Osteocyte (in vitro differentiated cells): ENCODE results near the gene BAZ2A. TPM values are rescaled to one million over a fixed set of nuclear protein-coding genes. Genes with fewer than 3 reads are reported as not detected.

Experiments used
- DNase-seq: peaks from one replicate; pipeline ENCODE4 v3.0.0; 2021; ENCODE audit warnings: mixed read lengths; ENCODE audit not compliant: unreplicated experiment; ENCODE audit errors: extremely low spot score
- H3K27ac Mint-ChIP-seq: one replicate; pipeline ENCODE4 v1.8.0; 2021; ENCODE audit warnings: mild to moderate bottlenecking, mixed read lengths; ENCODE audit not compliant: unreplicated experiment
- H3K27me3 Mint-ChIP-seq: one replicate; pipeline ENCODE4 v1.8.0; 2021; ENCODE audit warnings: mixed read lengths; ENCODE audit not compliant: unreplicated experiment
- H3K36me3 Mint-ChIP-seq: one replicate; pipeline ENCODE4 v1.8.0; 2021; ENCODE audit warnings: mixed read lengths; ENCODE audit not compliant: unreplicated experiment
- H3K4me1 Mint-ChIP-seq: one replicate; pipeline ENCODE4 v1.8.0; 2021; ENCODE audit warnings: mixed read lengths; ENCODE audit not compliant: unreplicated experiment
- H3K4me3 Mint-ChIP-seq: one replicate; pipeline ENCODE4 v1.8.0; 2021; ENCODE audit warnings: mild to moderate bottlenecking, moderate library complexity, mixed read lengths; ENCODE audit not compliant: unreplicated experiment
- H3K9me3 Mint-ChIP-seq: one replicate; pipeline ENCODE4 v1.8.0; 2021; ENCODE audit warnings: mixed read lengths; ENCODE audit not compliant: unreplicated experiment
- total RNA-seq: library from RNA; stranded (reverse); gene quantifications from 2 replicates; pipeline ENCODE4 v1.2.1, GENCODE V29; 2021
- TF ChIP-seq, protein P1 (sequence below): fragments of 200-600 bp; sonication (generic); IDR thresholded peaks from 2 replicates; pipeline ENCODE4 v1.5.0; 2021; ENCODE audit warnings: antibody characterized with exemption, mild to moderate bottlenecking, moderate library complexity

BAZ2A gene
- total RNA-seq, 1 donor from 2014 or later, result 83.1 TPM

DNA sequence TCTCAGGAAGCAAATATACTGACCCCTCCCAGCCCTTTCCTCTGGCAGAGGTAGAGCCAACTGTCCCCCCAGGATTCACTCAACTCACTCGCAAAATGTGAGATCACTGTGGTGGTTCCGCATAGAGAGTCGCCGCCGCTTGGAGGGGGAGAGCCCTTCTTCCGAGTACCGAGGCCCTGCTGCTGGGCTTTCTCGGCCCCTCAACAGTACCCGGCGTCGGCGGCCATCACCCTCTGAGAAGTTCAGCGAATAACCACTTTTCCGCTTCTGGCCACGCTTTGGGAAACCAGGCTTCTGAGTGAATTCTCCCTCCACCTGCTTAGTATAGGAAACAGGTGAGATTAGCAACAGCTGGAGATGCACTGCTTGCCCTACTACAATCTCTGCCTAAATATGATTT is 31.1 kb downstream of the BAZ2A start:
- Mint-ChIP-seq H3K27ac (no peak overlapping the region), H3K4me3 (no peak overlapping the region), H3K9me3 (no peaks in the 10 kb centered on the region), H3K27me3 (no peaks in the 10 kb centered on the region), H3K36me3 (peaks cover 59% of the 10 kb centered on the region), H3K4me1 (peaks cover 8% of the 10 kb centered on the region)
- TF ChIP-seq, protein P1, sequence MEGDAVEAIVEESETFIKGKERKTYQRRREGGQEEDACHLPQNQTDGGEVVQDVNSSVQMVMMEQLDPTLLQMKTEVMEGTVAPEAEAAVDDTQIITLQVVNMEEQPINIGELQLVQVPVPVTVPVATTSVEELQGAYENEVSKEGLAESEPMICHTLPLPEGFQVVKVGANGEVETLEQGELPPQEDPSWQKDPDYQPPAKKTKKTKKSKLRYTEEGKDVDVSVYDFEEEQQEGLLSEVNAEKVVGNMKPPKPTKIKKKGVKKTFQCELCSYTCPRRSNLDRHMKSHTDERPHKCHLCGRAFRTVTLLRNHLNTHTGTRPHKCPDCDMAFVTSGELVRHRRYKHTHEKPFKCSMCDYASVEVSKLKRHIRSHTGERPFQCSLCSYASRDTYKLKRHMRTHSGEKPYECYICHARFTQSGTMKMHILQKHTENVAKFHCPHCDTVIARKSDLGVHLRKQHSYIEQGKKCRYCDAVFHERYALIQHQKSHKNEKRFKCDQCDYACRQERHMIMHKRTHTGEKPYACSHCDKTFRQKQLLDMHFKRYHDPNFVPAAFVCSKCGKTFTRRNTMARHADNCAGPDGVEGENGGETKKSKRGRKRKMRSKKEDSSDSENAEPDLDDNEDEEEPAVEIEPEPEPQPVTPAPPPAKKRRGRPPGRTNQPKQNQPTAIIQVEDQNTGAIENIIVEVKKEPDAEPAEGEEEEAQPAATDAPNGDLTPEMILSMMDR, result no peak
- no peak for DNase-seq

DNA sequence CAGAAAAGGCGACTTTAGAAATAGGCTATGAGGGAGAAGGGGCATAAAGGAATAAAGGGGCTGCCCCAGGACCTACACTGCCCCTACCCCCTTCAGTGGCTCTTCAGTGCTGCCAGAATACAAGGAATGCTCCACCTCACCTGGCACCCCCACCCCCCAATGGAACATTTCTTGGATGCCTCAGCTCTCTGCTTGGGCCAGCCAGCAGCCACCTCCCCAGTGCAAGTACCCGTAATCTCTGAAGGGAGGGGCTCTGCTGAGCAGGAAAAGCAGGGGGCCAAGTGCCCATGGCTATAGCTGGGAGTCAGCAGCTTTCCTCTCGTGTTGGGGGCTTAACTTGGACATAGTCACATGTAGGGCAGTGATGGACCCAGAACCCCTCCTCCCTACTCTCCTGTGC is 33.3 kb downstream of the BAZ2A start:
- peak overlapping the region; percentile 14 for H3K27ac Mint-ChIP-seq
- TF ChIP-seq, protein P1, result no peak
- no peaks in the 10 kb centered on the region for H3K9me3 Mint-ChIP-seq
- no peak for DNase-seq
- peaks cover 41% of the 10 kb centered on the region for H3K36me3 Mint-ChIP-seq
- peaks cover 15% of the 10 kb centered on the region for H3K4me1 Mint-ChIP-seq
- H3K4me3 Mint-ChIP-seq, result no peak overlapping the region
- H3K27me3 Mint-ChIP-seq, result no peaks in the 10 kb centered on the region

DNA sequence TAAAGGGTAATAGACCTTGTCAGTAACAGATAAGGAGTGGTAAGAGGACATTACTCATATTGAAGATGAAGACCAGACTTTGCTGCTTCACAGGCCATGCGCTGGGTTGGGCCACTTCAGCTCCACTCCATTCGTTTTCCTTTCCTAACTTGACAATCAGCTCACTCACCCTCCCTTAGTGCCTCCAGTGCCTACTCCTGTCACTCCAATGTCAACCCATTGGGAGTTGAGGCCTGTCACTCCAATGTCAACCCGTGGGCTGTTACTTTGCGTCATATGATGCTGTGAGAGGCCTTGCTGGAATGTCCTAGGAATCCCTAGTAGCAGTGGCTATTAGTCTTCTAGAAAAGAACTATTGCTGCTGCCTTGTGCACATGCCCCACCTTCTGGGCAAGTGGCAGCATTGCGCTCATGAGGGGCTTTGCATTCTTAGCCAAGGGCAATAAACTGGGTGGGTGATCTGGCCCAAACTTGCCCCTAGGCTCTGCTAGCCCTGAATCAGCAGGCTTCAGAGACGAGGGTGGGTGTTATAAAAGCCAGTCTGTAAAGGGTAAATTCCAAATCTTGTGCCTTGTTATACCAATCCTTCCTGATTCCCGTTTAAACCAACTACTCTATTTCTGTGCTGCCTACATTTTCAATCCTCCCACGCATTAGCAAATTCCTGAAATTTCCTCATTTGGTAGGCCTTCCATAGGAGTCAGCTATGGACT is 36.1 kb downstream of the BAZ2A start:
- Mint-ChIP-seq H3K4me1 (peaks cover 17% of the 10 kb centered on the region), H3K27me3 (no peaks in the 10 kb centered on the region), H3K36me3 (peaks cover 32% of the 10 kb centered on the region), H3K9me3 (no peaks in the 10 kb centered on the region), H3K4me3 (no peak overlapping the region), H3K27ac (peak overlapping the region; percentile 78)
- DNase-seq, result peak; percentile 87
- TF ChIP-seq, protein P1, result peak; percentile 84

DNA sequence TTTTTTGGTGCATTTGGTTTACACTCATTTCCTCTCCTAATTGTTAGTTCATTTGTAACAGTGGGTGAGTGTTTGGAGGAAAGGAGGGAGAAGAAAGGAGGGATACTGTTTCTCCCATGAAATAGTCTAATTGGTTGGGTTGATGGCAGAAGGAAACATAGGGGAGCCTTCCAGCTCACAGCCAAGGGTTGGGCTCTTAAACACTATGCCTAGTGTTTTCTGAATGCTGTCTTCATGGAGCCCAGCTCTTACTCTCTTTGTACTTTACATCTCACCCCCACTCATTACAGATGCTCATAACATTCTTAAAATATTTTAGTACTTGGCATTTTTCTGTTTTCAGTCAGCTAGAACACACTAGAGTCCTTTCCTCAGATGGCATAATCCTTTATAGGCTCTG is 38.2 kb downstream of the BAZ2A start:
- Mint-ChIP-seq H3K9me3 (no peaks in the 10 kb centered on the region), H3K27ac (peak overlapping the region; percentile 82), H3K4me1 (peaks cover 17% of the 10 kb centered on the region), H3K27me3 (no peaks in the 10 kb centered on the region), H3K4me3 (no peak overlapping the region), H3K36me3 (peaks cover 39% of the 10 kb centered on the region)
- DNase-seq, result no peak
- TF ChIP-seq, protein P1, result no peak

DNA sequence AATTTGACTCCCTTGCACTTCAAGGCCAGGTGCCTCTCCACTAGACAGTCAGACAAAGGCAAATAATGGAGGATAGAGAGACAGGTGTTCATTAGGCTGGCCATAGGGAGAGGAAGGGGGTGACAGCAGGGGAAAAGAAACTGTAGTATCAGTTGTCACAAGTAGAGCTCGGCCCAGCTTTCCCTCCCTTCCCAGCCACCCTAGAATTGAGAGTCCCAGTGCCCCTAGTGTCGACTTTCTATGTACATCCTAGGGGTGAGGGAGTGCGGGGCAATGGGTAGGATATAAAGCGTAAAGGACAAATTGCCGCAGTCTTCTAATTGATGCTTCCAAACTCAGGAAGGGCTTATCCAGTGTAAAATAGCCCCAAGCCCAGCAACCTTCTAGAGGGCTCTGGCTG is 39.0 kb downstream of the BAZ2A start:
- DNase-seq, result no peak
- Mint-ChIP-seq H3K36me3 (peaks cover 39% of the 10 kb centered on the region), H3K4me1 (peaks cover 17% of the 10 kb centered on the region), H3K4me3 (no peak overlapping the region), H3K9me3 (no peaks in the 10 kb centered on the region), H3K27ac (peak overlapping the region; percentile 82), H3K27me3 (no peaks in the 10 kb centered on the region)
- TF ChIP-seq, protein P1, result no peak
